ENCODE measurements around the gene TBR1.

The TBR1 gene

DNA sequence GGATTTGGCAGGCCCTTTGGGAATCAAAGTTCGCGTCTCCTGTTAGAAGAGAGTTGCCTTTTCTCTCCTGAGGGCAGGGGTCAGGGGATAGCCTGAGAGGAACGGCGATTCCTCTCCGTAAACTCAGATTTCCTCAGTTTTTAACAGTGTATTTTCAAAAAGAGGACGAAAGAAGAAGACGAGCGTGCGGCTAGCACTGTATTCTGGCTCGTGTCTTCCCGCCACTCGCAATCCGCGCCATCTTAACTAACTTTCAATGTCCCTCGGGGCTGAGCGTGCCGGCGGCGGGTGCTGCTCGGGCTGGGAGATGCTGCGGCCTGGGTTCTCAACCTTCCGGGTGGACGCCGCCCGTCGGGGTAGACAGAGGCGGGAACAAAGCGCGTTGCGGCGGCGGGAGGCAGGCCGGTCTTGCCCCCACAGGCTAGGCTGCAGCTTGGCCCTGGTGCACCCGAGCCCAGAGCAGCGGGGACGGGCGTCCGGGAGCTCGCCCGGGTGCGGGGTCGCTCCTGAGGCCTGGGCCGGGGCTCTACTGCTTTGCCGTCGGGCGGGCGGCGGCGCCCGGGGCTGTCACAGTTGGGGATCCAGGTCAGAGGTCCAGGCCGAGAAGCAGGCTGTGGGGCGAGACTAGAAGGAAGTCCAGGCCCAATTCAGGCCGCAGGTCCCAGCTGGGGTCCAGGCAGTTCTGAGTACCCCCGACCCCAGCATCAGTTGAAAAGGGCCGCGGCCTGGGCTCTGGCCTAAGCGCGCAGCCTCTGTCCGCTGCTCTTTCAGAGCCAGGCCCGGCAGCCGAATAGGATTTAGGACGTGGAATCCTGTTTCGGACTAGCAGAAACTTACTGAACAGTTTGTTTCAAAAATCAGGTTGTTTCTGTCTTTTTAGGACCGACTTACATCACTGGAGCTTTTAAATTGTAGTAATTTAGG lies 11.8 kb downstream of the TBR1 start:
- DNase-seq = no peak

DNA sequence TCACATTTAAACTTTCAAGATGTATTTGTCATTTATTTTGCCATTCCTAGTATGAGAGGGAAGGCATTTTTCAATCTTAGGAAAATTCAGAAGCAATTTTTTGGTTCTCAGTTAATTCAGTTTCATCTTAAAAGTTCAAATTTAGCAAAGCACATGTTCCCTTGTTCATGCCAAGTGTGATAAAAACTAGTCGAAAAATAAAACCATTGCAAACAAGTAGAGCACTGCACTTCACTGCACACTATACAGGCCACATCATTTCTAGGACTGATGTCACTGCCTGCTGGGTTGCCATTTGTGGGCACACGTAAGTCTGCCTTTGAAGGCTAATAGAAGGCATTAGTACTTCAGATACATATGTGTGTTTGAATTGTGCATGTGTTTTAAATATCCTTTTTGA lies 14.3 kb downstream of the TBR1 start:
- no peak for DNase-seq

DNA sequence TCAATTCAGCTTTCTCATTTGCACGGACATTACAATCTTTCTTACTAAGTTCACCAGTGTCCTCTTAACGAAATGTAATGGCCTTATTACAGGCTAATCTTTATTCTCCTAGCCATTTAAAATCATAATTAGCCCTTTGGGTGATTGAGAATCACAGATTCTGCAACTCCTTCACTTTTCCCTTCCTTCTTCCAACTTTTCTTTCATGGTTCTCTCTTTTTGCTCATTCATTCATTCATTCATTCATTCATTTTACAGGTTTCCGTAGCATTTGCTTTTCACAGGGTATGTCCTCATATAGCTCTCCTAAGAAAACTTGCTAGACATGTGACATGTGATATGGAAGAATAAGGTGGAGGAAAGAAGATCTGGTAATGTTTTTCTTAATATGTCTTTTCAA lies 16.0 kb downstream of the TBR1 start:
- no peak for DNase-seq

DNA sequence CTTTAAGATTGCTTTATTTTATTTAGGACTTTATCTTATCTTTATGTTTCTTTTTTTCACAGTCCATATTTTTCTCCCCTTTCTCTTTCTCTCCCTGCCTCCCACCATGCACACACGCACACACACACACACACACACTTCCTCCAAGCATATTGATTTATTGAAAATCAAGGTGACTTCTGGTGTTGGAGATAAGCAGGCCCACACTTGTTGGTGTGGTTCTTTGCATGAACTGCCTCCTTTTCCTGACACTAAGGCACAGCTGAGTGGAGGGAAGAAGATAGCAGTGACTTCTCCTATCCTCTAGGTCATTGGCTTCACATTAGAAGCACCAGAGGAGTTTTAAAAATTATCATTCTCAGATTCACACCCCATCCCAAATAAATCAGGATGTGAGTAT lies 18.0 kb downstream of the TBR1 start:
- DNase-seq = no peak

DNA sequence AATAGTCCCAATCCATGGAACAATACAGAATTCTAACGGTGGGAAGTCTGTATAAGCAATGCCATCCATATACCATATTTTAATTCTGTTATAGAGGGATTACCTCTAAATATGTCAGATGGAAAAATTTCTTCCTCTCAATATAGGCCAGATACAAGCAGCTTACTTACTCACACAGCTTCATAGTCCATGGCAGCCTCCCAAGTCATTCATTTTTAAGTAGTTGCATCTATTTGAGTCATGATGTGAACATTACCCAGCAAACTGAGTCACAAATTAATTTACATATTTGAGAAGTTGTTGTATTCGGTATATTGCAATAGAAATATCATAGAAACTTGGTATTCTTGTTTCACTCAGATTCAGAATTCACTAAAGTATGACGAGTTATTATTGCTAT lies 20.3 kb downstream of the TBR1 start:
- no peak for DNase-seq

DNA sequence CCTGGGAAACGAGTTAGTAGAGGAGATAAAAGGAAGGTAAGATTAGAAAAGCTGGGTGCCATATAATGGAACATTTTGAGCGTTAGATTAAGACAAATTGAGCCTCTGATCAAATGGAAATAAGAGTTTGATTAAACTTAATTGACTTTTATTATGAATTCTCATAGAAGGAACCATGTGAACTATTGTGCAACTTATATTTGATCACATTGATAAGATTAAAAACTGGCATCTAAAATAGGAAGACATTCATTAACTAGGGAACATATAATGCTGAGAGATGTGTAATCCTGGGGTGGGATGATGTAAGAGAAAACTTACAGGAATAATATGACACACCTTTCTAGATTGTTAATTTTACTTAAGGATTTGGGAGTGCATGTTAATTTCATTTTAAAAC lies 22.5 kb downstream of the TBR1 start:
- no peak for DNase-seq

DNA sequence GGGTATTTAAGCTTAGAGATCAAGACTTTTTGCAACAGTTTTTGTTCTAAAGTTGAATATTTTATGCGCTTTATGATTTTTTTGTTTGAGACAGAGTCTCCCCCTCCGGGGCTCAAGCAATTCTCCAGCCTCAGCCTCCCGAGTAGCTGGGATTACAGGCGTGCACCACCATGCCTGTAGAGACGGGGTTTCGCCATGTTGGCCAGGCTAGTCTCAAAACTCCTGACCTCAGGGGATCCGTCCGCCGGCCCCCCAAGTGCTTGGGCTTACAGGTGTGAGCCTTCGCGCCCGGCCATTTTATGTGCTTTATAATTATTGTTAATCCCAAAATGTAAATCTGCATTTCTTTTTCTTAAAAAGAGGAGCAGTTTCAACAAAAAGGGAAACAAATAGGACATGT lies 29.0 kb downstream of the TBR1 start:
- no peak for DNase-seq

DNA sequence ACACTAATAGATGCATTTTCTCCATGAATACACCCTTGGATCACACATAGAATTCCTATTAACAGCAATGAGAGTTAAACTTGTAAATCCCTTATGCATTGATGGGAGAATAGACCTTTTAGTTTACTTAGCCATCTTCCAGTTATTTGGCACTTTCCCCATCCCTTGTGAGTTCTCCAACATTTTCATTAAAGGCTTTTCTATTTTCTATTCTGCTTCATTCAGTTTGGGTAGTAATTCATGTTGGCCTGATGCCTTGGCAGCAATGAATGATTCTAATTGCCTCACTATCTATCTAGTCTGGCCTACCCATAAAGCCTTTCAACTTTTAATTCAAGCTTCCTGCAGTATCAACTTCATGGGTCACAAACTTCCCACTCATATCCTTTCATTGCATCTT lies 32.3 kb downstream of the TBR1 start:
- no peak for DNase-seq

DNA sequence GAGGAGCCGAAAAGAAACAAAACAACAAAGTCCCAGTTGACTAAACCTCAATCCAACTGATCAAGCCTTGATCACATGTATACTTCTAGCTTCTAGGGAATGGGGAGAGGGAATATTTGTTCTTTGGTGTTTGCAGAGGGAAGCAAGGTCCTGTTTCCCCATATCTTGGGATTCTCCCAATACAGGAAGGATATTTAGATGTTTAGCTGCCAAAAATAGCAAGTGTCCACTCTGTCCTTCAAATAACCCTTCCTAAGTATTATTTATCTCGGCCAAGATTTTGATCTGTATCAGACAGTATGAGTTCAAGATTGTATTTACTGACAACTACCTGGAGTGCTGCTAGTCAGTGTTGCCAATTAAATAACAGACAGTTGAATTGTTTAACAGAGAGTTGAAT lies 55.5 kb downstream of the TBR1 start:
- no peak for DNase-seq

DNA sequence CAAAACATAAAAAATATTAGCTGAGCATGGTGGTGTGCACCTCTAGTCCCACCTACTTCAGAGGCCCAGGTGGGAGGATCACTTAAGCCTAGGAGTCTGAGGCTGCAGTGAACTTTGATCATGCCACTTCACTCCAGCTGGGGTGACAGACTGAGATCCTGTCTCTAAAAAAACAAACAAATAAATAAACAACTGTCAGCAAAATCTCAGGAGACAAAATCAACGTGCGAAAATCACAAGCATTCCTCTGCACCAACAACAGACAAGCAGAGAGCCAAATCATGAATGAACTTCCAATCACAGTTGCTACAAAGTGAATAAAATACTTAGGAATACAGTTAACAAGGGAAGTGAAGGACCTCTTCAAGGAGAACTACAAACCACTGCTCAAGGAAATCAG lies 58.8 kb downstream of the TBR1 start:
- DNase-seq = no peak
